HG03196 (cell line): ENCODE data around the gene PSMB10.

Source experiments
- ATAC-seq: cut with Tn5 transposase; IDR thresholded peaks from one replicate; pipeline ENCODE4 v1.9.1; 2021; ENCODE audit not compliant: unreplicated experiment

PSMB10 gene

DNA sequence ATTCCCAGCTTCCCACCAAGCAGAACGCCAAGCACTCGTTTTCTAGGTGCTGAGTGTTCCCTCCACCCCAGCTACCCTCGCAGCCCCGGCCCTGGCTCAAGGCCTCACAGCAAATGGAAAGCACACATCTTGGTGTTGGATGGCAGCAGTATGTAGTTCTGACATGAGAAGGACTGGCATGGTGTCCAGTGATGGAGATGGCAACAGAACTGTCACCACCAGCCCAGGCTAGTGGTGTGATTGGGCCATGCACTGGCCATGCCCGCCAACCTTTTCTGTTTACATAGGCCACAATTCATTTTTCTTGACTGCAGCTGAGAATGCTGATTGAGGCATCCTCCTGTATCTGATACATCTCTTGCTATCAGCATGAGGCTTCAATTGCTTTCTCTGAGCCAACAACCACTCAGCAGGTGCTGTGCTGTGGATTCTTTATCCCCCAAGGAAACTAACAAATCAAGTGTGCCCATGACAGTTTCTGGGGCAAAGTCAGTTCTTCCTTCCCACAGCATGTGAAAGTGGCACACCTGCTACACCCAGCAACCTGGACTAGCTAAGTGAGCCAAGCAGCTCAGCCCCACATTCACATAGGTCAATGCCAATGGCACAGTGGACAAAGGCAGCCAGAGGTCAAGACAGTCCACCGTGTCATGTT, 28.0 kb upstream of the PSMB10 start:
- no peak for ATAC-seq

DNA sequence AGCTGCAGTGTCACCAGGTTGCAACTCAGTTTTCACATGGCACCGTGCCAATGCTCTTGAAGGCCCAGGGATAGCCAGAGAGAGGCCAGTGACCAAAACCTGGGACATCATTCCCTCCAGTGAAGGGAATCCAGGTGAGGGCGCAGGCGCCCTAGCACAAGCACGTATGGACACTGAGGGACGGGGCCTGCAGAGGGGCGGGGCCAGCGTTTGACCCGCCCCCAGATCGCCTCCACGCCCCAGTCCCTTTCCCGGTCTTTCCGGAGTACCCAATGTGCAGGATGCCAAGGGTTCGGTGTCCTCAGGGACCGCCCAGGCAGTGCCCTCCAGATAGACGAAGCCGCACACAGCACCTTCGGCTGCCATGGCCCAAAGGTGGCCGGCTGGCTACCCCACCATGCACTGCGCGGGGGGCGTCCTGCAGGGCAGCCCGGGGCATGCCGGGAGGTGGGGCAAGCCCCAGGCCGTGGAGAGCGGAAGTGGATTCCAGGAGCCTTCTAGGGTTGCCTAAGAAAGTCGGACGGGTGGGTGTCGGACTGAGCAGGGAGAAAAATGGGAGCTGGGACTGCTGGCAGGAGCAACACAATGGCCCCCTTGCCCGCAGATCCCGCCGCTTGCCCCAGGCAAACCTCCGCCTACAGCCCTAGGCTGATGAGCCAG, 27.1 kb upstream of the PSMB10 start:
- ATAC-seq, result no peak

DNA sequence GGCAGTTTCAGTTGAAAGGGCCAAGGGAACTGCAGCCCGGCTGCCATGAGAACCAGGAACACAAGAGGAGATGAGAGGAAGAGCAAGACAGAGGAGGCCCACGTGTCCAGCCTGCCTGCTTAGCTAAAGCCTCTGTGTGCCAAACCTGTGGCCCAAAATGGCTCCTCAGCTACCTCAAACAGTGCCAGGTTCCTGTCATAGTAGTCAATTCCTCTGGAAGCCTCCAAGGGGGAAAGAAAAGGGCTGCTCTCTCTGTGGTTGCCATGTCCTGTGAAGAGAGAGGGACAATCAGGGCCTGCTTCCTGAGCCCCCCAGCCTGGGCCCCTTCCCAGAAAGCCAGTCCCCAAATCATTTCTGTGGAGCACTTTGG, 26.6 kb upstream of the PSMB10 start:
- ATAC-seq, result no peak

DNA sequence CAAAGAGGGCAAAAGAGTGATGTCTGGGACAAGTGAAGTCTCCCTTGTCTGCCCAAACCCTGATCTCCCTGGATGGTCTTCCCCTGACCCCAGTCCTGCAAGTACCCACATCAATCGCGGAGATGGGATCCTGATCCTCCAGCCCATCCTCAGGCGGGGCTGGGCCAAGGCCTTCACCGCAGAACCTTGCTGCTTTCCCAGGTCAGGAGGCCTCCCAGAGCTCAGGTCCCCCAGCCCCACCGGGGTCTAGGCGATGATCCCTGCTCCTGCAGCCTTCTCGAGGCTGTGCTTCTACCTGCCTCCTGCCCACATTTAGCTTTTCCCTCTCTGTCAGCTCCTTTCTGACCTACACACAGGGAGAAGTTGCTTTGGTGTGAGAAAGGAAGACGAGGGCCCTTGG, 25.5 kb upstream of the PSMB10 start:
- no peak for ATAC-seq

DNA sequence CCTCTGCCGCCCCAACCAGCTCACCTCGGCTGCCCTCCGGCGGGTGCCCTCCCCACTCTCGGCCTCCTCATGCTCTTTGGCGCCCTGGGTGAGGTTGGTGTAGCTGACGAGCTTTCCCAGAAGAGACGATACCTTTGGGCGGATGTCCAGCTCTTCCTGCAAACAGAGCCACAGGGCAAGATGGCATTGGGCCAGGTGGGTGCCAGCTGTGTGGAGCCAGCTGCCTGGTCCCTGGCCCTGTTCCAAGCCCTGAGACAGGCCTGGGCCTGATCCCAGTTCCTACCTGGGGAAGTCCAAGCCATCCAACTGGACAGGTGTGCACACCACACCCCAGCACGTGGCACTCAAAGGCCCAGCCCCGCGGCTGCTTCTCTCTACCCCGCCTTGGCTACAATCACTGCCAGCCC, 24.9 kb upstream of the PSMB10 start:
- ATAC-seq, result no peak

DNA sequence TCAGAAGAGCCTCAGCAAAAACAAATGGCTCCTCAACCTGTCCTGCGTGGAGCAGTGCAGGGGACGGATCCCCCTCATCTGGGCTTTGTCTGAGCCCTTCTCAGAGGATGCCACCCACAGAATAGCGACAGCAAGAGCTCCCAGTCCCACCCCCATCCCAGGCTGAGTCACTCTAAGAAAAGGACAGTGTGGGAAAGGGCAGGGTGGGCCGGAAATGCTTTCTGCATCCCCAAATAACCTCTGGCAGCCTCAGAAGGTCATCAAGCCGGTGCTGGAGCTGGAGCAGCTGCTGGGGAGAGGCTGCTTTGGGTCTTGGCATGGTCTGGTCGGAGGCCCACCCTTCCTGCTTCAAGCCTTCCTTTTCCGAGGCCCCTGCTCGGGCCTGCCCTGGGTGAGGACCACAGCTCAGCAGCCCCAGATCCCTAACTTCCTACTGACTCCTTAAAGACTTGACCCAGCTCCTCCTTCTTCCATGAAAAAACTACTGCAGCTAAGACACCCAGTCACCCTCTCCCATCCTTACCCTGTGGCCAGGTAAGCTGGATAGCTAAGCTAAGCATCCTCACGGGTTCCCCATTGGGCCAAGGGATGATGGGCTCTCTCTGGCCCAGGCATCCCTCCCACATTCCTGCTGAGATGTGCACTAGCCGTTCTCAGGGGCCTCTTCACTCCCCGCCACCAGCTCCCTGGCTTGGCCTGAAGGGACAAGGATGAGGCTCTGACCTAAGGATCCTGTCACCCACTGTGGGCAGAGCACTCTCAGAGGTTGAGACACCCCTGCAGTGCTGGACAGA, 23.1 kb upstream of the PSMB10 start:
- no peak for ATAC-seq

DNA sequence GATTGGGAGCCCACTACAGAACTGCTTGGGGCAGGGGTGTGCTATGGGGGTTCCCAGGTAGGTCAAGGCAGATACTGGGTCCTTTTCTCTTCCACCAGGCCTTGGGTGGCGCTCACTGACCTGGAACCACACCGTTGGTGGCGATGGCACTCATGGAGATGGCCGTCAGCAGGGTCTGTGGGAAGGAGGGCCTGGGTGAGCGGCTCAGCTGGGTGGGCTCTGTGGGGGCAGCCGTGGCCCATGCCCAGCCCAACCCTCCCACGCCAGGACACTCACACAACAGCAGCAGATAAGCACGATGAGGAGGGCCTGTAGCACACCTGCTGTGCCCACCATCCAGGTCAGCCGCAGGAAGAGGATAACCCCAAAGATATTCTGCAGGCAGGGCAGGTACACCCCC, 21.0 kb upstream of the PSMB10 start:
- ATAC-seq, result no peak

DNA sequence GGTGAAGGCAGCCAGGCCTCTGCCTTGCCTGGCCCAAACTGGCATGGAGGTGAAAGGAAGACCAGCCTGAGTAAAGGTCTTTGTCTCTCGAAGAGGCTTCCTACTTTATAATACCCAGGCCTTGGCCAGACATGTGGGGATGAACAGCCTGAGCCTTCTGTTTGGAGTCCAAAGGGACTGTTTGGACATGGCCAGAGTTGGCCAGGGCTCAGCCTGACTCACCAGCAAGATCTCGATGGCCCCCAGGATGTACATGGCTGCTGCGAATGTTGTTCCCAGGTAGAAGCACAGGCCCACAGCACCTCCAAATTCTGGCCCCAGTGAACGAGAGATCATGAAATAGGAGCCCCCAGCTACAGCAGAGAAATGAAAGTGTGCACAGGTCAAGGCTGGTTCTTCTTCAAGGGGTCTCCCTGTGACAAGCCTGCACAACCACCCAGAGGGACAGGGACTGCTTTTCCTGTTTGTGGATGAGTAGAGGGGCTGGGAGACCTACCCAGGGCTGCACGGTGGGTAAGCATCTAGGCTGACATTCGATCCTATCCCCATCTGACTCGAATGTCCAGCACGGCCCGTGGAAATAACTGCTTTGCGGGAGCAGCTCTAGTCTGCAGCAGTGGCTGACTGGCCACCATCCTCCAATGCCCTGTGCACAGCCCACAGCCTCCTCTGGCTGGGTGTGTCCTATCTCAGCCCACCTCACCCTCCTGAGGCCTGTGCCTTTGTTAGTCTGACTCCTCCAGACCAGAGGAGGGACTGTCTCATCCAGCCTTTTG, 18.0 kb upstream of the PSMB10 start:
- ATAC-seq, result no peak

DNA sequence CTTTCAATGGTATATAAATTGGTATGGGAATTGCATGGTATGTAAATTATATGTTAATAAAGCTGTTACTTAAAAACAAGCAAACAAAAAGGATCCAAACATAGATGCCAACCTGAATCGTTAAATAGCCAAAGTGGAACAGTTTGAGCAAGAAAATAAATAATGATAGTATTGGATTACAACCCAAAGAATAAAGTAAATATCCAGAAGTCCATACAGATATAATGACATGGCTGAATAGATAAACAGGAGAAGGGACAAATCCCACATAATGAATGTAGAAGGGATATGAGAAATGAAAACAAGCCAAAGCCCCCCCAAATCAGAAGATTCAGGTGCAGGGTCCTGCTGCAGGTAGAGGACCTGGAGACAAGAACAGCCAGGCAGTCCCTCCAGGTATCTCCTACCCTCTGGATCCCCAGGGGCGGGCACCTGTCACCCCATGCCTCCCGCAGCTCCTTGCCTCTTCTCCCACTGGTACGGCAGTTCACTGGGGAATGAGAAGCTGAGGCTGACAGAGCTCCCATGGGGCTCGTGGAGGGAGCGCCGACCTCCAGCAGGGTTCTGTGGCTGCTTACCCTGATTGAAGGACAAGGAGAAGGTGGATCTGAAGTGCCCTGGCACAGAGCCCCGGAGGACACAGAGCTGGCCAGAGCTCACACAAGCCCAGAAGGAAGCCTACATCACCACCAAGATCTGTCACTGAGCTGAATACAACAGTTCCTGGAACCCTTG, 17.2 kb upstream of the PSMB10 start:
- no peak for ATAC-seq

DNA sequence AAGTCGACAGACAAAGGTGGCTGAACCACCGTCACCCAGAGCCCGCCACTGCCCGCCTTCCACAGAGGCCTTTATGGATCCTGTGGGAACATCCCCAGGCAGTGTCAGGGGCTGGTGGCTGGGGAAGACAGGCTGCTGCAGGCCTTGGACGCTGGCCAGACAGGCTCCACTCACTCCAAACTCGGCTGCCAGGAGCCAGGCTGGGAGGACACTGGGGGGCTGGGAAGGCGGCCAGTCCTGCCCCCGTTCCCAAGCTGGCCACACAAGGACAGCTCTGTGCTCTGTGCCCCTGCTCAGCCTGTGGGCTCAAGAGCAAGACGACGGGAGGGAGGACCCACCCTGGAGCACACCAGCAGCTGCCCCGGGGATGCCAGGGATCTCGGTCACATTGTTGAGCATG, 14.8 kb upstream of the PSMB10 start:
- ATAC-seq, result no peak

DNA sequence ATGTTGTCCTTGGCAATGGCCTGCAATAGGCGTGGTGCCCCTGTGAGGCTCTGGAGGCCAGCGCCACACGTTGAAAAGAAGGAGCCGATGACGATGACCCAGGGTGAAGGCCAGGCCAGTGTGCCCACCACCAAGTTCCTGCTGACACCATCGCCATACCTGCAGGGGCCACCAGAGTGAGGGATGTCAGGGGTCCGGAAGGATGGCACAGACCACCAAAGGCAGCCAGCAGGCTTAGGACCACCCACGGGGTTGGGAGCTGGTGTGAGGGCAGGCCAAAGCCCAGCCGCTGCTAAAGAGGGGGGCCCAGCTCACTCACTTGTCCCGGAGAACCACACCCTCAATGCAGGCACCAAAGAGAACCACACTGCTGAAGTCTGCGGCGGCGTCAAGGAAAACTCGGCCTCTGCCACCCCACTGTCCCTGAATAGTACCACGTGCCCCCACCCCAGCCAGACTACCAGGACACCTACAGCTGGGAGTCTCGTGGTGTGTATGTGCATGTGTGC, 13.7 kb upstream of the PSMB10 start:
- ATAC-seq, result no peak

DNA sequence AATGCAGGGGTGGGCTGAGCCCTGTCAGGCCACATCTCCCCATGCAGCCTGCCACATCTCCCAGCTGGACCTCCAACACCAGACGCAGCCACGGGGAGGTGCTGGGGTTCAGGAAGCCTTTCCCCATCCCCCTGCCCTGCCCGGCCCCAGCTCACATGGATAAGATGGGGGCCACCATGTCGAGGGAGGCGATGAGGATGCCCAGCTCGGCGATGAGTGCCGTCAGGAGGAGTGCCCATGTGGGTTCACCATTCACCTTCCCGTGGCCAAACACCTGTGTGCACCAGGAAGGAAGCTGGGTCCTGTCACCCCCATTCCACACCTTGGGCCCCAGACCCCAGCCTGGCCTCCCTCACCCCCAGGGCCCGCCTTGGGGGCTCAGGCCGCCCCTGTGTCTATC, 13.0 kb upstream of the PSMB10 start:
- ATAC-seq, result no peak

DNA sequence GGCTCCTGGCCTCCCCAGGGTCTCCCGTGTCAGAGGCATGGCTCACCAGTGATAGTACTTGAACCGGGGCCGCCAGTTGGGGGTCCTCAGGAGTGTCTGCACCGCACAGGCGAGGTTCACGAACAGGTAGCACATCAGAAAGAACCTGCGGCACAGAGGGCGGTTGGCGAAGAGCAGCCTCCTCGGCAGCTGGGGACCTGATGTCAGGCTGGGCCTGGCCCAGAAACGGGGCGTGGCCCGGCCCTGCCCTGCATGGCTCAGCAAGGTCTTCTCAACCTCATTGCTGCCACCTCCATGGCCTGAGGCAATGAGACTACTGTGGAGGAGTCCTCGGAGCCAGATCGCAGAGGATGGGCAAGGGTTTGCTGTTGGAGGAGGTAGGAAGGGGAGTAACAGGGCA, 11.4 kb upstream of the PSMB10 start:
- ATAC-seq, result no peak

DNA sequence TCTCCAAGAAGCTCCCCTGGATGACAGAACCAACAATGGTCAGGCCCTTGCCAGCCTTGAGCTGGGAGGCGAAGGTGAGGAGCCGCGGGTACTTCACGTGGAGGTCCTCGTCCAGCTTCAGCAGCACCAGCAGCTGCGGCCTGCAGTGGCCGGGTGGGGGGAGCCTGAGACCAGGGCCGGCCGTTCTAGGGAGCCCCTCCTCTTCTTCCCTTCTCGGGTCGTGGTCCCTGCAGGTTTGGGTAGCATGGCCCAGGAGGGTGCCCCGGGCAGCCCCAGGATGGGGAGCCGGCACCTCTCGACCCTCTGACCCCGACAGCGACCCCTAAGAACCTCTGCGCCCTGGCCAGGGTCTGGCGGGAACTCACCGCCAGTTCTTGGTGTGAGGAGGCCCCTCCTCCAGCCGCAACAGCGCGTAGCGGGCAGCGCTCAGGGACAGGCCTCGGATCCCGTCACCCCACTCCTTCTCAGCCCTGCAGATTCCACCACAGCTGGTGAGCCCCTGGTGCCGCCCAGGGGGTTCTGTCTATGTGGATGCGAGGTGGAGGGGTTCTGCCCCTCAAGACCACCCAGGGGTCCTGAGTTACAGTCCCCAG, 10.4 kb upstream of the PSMB10 start:
- no peak for ATAC-seq

DNA sequence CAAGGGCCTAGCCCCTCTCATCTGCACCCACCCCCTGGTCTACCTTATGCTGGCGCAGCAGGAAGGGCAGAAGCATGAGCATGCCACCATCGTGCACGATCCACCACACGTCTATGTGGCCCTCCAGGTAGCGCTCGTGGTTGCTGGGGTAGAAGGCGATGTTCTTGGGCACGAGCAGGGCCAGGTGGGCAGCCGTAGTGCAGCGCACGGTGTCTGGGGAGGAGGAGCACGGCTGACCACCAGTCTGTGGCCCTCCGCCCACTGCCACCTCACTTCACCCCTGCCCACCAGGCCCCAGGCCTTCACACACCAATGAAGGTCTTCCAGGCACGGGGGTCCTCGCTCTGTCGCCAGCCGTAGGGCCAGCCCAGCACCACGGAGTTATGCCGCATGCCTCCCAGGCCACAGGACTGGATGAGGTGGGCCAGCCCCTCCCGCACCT, 9.5 kb upstream of the PSMB10 start:
- no peak for ATAC-seq

DNA sequence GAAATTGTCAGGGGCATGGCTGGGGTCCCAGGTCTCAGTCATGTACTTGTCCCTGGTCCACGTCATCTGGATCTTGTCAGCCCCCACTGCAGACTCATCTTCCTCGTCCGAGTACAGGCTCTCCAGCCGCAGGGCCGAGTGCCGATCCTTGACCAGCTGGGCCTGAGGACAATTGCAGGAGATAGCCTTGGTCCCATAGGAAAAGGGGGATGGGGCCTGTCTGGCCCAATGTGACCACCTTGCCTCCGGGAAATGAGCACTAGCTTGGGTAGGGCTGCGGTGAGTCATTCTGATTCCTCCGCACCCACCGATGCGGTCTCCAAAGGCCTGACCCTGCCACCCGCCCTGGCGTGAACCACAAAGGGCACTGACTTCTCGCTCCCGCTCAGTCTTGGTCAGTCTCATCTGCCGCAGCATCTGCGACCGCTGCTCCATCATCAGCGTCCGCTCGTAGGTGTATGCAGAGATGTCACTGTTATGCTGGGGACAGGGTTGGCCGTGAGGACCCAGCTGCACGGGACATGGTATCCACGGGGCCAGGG, 8.8 kb upstream of the PSMB10 start:
- ATAC-seq, result no peak

DNA sequence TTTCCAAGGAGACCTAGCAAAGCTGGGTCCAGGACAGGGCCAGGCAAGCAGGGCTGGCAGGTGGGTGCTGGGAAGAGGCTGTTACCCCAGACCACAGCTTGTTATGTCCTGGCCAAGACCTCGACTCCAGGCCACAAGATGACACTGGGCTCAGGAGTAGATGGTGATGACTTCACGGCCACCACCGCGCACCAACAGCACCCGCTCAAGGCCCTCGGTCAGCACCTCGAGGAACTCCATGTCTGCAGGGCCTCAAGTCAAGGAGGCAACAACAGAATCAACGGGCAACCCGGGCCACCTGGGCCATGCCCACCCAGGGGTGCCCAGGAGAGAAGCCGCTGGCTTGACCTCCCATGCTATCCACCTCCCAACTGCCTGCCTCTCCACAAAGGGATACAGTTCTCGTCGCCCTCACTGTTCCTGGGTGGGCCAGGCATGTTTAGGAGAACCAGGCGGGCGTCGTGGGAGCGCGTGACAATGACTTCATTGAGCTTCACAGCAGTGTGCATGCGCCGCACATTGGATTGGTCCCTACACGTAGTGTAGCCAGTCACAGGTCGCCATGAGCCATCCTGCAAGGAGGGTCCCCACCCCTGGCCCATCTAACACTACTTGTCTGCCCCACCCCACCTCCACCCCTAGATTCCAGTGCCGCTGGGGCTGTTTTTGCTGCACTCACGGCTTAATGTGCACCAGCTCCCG, 8.2 kb upstream of the PSMB10 start:
- ATAC-seq, result no peak

DNA sequence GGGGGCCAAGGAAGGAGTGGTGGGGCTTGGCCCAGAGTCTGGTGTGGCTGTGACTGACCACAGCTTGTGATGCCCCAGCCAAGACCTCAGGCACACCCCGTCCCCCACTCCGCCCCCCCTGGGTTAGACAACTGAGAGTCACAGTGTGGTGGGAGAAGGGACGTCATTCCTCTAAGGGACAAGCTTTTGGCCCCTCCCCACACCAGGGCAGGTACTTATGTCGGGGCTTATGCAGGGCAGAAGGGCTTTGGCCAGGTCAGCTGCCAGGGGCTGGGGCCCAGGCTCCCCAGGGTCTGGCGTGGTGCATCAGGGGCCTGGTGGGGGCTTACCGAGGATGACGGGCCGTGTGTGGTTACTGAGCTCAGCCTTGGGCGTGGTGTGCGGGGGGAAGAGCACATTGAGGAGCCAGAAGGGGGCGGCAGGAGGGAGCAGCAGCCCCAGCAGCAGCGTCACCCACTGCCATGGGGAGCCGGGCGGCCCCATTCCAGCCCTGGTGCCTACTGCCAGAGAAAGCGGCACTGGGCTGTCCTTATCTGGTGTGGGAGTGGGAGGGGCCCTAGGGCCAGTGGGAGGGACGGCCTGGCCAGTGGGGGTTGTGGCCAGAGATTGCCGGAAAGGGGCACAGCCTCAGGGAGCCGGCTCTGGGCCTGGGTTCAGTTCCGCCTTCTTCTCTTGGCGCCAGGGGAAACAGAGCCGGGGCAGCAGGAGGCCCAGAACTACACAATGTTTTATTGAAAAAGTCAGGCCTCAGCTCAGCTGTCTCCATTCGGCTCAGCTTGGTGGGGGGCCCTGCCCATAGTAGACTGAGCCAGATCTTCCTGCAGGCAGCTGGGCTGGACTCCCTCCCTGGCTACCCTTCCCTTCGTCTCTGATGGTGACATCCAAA, 7.2 kb upstream of the PSMB10 start, which contains the start of gene LCAT:
TSS of gene LCAT (minus strand) at position 502 of the 886 bp plus-strand sequence. CDS start at position 483, 19 bp downstream.
- no peak for ATAC-seq
